IPS DF 4.7 (cell line): ENCODE measurements around the gene RIPK1.

Experiments used
- DNase-seq: peaks from one replicate; pipeline ENCODE4 v3.0.0-alpha.2; 2013; ENCODE audit warnings: low spot score; ENCODE audit errors: extremely low read depth

The RIPK1 gene

DNA sequence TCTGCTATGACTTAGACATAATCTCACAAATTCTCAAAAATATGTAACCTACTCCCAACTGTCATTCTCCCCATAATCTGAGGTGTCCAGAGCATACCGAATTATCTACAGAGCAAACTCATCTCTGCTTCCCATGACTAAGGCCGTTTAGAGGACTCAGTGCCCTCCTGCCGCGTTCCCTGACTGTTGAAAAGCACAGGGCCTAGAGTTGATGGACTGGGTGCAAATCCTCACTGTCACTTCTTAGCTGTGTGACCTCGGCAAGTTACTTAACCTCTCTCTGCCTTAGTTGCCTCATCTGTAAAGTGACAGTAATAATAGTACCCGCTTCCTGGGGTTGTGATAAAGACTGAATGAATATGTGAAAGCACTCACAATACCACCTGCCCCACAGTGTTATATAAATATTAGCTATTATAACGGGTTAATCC, 93.8 kb downstream of the RIPK1 start:
- DNase-seq = no peak

DNA sequence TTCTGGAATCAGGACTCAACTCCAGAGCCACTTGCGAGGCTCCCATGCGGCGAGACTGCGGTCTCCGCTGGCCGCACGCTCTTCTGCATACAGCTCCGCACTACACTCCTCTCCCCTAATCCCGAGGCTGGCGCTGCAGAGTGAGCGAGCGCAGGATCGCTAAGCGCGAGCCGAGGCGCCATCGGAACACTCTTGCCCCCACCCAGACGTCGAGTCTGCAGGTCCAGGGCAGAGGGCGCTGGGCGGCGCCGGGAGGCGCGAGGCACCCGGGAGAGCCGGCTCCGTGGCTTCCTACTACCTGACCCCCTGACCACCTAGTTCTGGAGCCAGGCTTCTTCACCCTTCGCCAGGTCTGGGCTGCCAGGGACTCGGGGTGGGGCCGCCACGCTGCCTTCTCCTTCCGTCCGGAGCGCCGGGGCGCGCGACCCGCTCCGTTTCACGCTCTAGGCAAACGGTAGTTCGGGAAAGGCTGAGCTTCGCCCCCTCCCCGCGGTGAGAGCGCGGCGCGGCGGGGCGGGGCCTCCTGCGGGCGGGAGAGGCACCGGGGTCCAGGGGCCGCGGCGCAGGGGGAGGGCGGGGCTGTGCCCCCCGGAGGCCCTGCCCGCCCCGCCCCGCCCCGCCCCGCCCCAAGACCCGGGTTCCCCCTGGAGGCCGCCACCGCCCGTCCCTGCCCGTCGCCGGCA, 94.4 kb downstream of the RIPK1 start:
- DNase-seq = no peak

DNA sequence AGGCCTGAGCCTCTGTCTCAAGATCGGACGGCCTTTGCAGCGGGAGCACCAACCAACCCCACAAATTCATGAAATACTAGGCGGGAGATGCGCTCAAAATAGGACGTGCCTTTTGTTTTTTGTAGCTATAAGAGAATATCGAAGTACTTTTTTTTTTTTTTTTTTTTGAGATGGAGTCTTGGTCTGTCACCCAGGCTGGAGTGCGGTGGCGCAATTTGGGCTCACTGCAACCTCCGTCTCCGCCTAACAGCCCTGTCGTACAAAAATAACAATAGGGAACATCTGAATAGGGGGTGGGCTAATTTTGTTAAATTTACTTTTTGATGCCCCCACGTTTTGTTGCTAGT, 94.9 kb downstream of the RIPK1 start:
- DNase-seq = no peak

DNA sequence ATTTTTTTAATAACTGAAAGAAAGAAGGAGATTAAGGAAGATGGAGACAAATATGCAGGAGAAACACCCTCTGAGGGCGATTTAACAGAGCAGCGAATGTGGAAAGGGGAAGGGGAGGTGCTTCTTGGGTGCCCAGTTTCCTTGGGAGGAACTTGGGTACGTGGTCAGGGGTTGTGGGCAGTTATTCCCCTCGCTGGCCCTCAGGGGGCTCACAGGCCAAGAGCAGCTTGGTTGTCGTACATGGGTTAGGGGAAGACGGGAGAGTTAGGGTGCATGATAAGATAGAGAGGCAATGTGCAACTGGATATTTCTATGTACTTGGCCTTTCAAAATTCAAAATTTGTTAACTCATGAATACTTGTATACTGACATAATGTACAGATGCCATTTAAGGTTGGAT, 96.1 kb downstream of the RIPK1 start:
- DNase-seq = no peak
